H1 (cell line): ENCODE results near the gene HORMAD2. TPM values are rescaled to one million over a fixed set of nuclear protein-coding genes. Genes with fewer than 3 reads are reported as not detected.

Experiments used
- CTCF ChIA-PET: fragments of 300-600 bp; sonication (Branson Sonifier 250); formaldehyde crosslinking; loops from one replicate; lab custom pipeline; 2021; ENCODE audit not compliant: partially characterized antibody; lab: Charles Lee
- POLR2A ChIA-PET: fragments of 300-600 bp; sonication (Branson Sonifier 250); formaldehyde crosslinking; loops from one replicate; lab custom pipeline; 2021; ENCODE audit warnings: inconsistent platforms; ENCODE audit not compliant: partially characterized antibody; lab: Charles Lee
- DNase-seq, 2 experiments: peaks; one replicate each; pipeline versions ENCODE4 v3.0.0 to v3.0.0-alpha.2; 2010 to 2022; ENCODE audit warnings: low spot score in 2 of 2, low read depth in 1 of 2, mixed read lengths in 1 of 2
- FAIRE-seq: peaks from 2 replicates; lab custom pipeline; 2011; peaks lifted over from hg19 to GRCh38; lab: Jason Lieb, UNC
- H2AFZ ChIP-seq: 2 replicates; pipeline ENCODE4 v1.8.1; 2012; ENCODE audit warnings: low read length, inconsistent platforms
- H2AK5ac ChIP-seq: 2 replicates; pipeline ENCODE4 v1.6.1; 2013; ENCODE audit warnings: low read depth, low read length
- H2BK120ac ChIP-seq: replicated peaks from 2 replicates; pipeline ENCODE3; 2013; ENCODE audit warnings: low read depth, low read length, inconsistent platforms
- H2BK12ac ChIP-seq: 2 replicates; pipeline ENCODE4 v1.6.1; 2013; ENCODE audit warnings: low read depth, low read length
- H2BK15ac ChIP-seq: 2 replicates; pipeline ENCODE4 v1.6.1; 2013; ENCODE audit warnings: low read length
- H2BK20ac ChIP-seq: 2 replicates; pipeline ENCODE4 v1.6.1; 2013; ENCODE audit warnings: low read length
- H2BK5ac ChIP-seq: 2 replicates; pipeline ENCODE4 v1.6.1; 2013; ENCODE audit warnings: low read depth, low read length
- H3K14ac ChIP-seq: 2 replicates; pipeline ENCODE4 v1.6.1; 2013; ENCODE audit warnings: inconsistent platforms; ENCODE audit not compliant: insufficient read length
- H3K18ac ChIP-seq: 2 replicates; pipeline ENCODE4 v1.6.1; 2013; ENCODE audit warnings: low read length; ENCODE audit errors: extremely low read depth
- H3K23ac ChIP-seq: 2 replicates; pipeline ENCODE4 v1.6.1; 2013; ENCODE audit warnings: inconsistent platforms; ENCODE audit not compliant: insufficient read length
- H3K23me2 ChIP-seq: 2 replicates; pipeline ENCODE4 v1.6.1; 2013; ENCODE audit warnings: low read depth, low read length
- H3K27ac ChIP-seq: 2 replicates; pipeline ENCODE4 v1.6.1; 2011; ENCODE audit warnings: low read depth, low read length, inconsistent platforms
- H3K27me3 ChIP-seq, 4 experiments: replicated peaks in 1 of 4; 1 replicate in 1 of 4; 2 replicates in 3 of 4; pipeline versions ENCODE4 v1.6.1 to v1.8.1; 2011 to 2013; ENCODE audit warnings: low read length in 3 of 4, mild to moderate bottlenecking in 3 of 4, inconsistent platforms in 2 of 4, mixed read lengths in 2 of 4, moderate library complexity in 1 of 4; ENCODE audit not compliant: control insufficient read depth in 3 of 4, insufficient read depth in 3 of 4; ENCODE audit errors: extremely low read depth in 1 of 4
- H3K36me3 ChIP-seq, 4 experiments: 2 replicates each; pipeline versions ENCODE4 v1.6.1 to v1.8.1; 2011 to 2013; ENCODE audit warnings: mild to moderate bottlenecking in 4 of 4, low read length in 3 of 4, moderate library complexity in 2 of 4, control low read depth in 1 of 4, inconsistent platforms in 1 of 4; ENCODE audit not compliant: insufficient read depth in 4 of 4, control insufficient read depth in 2 of 4
- H3K4ac ChIP-seq: replicated peaks from 2 replicates; pipeline ENCODE3; 2013; ENCODE audit warnings: low read length, low read depth, mixed read lengths, inconsistent platforms; ENCODE audit not compliant: insufficient read length
- H3K4me1 ChIP-seq, 4 experiments: replicated peaks in 1 of 4; 1 replicate in 1 of 4; 2 replicates in 3 of 4; pipeline versions ENCODE4 v1.6.1 to v1.8.1; 2011 to 2013; ENCODE audit warnings: low read length in 3 of 4, inconsistent platforms in 2 of 4, mixed read lengths in 1 of 4; ENCODE audit not compliant: insufficient read depth in 4 of 4, control insufficient read depth in 3 of 4
- H3K4me2 ChIP-seq, 2 experiments: 2 replicates each; pipeline versions ENCODE4 v1.6.1 to v1.8.1; 2011 to 2013; ENCODE audit warnings: low read depth in 2 of 2, low read length in 2 of 2, control low read depth in 1 of 2, inconsistent platforms in 1 of 2, mild to moderate bottlenecking in 1 of 2; ENCODE audit not compliant: insufficient read depth in 1 of 2
- H3K4me3 ChIP-seq, 4 experiments: fragments of 200-600, 300-600 bp in 1 of 4; sonication (generic), shearing (Covaris generic), sonication (Bioruptor Twin) in 1 of 4; 2 replicates each; pipeline versions ENCODE4 v1.5.1 to v1.8.1; 2011 to 2016; ENCODE audit warnings: low read length in 4 of 4, low read depth in 3 of 4, control low read depth in 2 of 4, inconsistent platforms in 2 of 4, mild to moderate bottlenecking in 2 of 4, mixed read lengths in 1 of 4, moderate library complexity in 1 of 4; ENCODE audit not compliant: insufficient read depth in 2 of 4; ENCODE audit errors: extremely low read depth in 1 of 4
- H3K56ac ChIP-seq: replicated peaks from 2 replicates; pipeline ENCODE3; 2013; ENCODE audit warnings: low read depth, mild to moderate bottlenecking, mixed read lengths, low read length, inconsistent platforms; ENCODE audit not compliant: insufficient read length
- H3K79me1 ChIP-seq: 2 replicates; pipeline ENCODE4 v1.6.1; 2013; ENCODE audit warnings: low read depth, low read length, control low read depth
- H3K79me2 ChIP-seq, 2 experiments: 2 replicates each; pipeline versions ENCODE4 v1.6.1 to v1.8.1; 2012 to 2013; ENCODE audit warnings: low read length in 2 of 2, mild to moderate bottlenecking in 2 of 2, inconsistent platforms in 1 of 2; ENCODE audit not compliant: insufficient read depth in 2 of 2, control insufficient read depth in 1 of 2
- H3K9ac ChIP-seq, 4 experiments: replicated peaks in 1 of 4; 1 replicate in 1 of 4; 2 replicates in 3 of 4; pipeline versions ENCODE4 v1.6.1 to v1.8.1; 2011 to 2013; ENCODE audit warnings: low read depth in 3 of 4, low read length in 3 of 4, control low read depth in 2 of 4, mild to moderate bottlenecking in 2 of 4, moderate library complexity in 2 of 4, inconsistent platforms in 1 of 4; ENCODE audit errors: extremely low read depth in 1 of 4
- H3K9me3 ChIP-seq, 2 experiments: 2 replicates each; pipeline versions ENCODE4 v1.6.1 to v1.8.1; 2012 to 2013; ENCODE audit warnings: mild to moderate bottlenecking in 2 of 2, moderate library complexity in 2 of 2, control low read depth in 1 of 2, inconsistent platforms in 1 of 2, low read depth in 1 of 2, low read length in 1 of 2, mixed read lengths in 1 of 2; ENCODE audit not compliant: insufficient read depth in 2 of 2
- H4K20me1 ChIP-seq, 2 experiments: replicated peaks in 1 of 2; 2 replicates each; pipeline versions ENCODE3 to v1.8.1; 2011 to 2013; ENCODE audit warnings: inconsistent platforms in 2 of 2, low read length in 2 of 2, mild to moderate bottlenecking in 1 of 2; ENCODE audit not compliant: insufficient read depth in 2 of 2, control insufficient read depth in 1 of 2
- H4K5ac ChIP-seq: 2 replicates; pipeline ENCODE4 v1.6.1; 2013; ENCODE audit warnings: low read length, low read depth, mixed read lengths, inconsistent platforms; ENCODE audit not compliant: insufficient read length
- H4K8ac ChIP-seq: 2 replicates; pipeline ENCODE4 v1.8.0; 2013; ENCODE audit warnings: mild to moderate bottlenecking, moderate library complexity, low read length, inconsistent platforms; ENCODE audit not compliant: insufficient read depth; ENCODE audit errors: extremely low read depth
- H4K91ac ChIP-seq: replicated peaks from 2 replicates; pipeline ENCODE3; 2013; ENCODE audit warnings: low read length, mixed read lengths, inconsistent platforms; ENCODE audit not compliant: insufficient read length
- ASH2L ChIP-seq: fragments of 200-600, 300-600 bp; sonication (generic); IDR thresholded peaks from one replicate; pipeline ENCODE4 v1.7.1; 2017; ENCODE audit warnings: low read length
- BCL11A ChIP-seq, 2 experiments: IDR thresholded peaks; one replicate each; pipeline ENCODE4 v1.6.1; 2011; ENCODE audit warnings: low read depth in 2 of 2, low read length in 2 of 2, mild to moderate bottlenecking in 2 of 2
- CBX5 ChIP-seq: fragments of 300-800, 300-1000 bp; sonication (generic); IDR thresholded peaks from 2 replicates; pipeline ENCODE4 v1.7.1; 2016; ENCODE audit warnings: antibody characterized with exemption, low read length, low read depth
- CEBPB ChIP-seq: IDR thresholded peaks from 2 replicates; pipeline ENCODE4 v1.6.1; 2012; ENCODE audit warnings: low read depth, low read length
- CREB1 ChIP-seq: IDR thresholded peaks from 2 replicates; pipeline ENCODE4 v1.6.1; 2012; ENCODE audit warnings: inconsistent platforms
- EGR1 ChIP-seq: IDR thresholded peaks from 2 replicates; pipeline ENCODE4 v1.6.1; 2011; ENCODE audit warnings: low read depth, low read length, borderline replicate concordance
- FOSL1 ChIP-seq: IDR thresholded peaks from 2 replicates; pipeline ENCODE4 v1.6.1; 2011; ENCODE audit warnings: mild to moderate bottlenecking, low read depth, low read length, moderate library complexity; ENCODE audit not compliant: insufficient read depth
- GABPA ChIP-seq: IDR thresholded peaks from 2 replicates; pipeline ENCODE4 v1.6.1; 2011; ENCODE audit warnings: mild to moderate bottlenecking, low read length, moderate library complexity, borderline replicate concordance; ENCODE audit not compliant: insufficient read depth
- KDM1A ChIP-seq: fragments of 200-600, 300-600 bp; sonication (generic); IDR thresholded peaks from 2 replicates; pipeline ENCODE4 v1.7.1; 2016; ENCODE audit warnings: mild to moderate bottlenecking, low read length, borderline replicate concordance
- KDM4A ChIP-seq: IDR thresholded peaks from one replicate; pipeline ENCODE4 v1.7.1; 2012; ENCODE audit warnings: low read depth, mild to moderate bottlenecking, moderate library complexity, low read length, inconsistent platforms; ENCODE audit not compliant: severe bottlenecking
- NRF1 ChIP-seq: IDR thresholded peaks from 2 replicates; pipeline ENCODE4 v1.6.1; 2011; ENCODE audit warnings: mild to moderate bottlenecking, low read depth, low read length, improper control_type of control experiment
- RFX5 ChIP-seq: IDR thresholded peaks from 2 replicates; pipeline ENCODE4 v1.6.1; 2011; ENCODE audit warnings: low read depth, low read length, improper control_type of control experiment, borderline replicate concordance
- SRF ChIP-seq: IDR thresholded peaks from 2 replicates; pipeline ENCODE4 v1.6.1; 2011; ENCODE audit warnings: mild to moderate bottlenecking, low read depth, low read length, moderate library complexity
- TCF12 ChIP-seq: IDR thresholded peaks from 2 replicates; pipeline ENCODE4 v1.6.1; 2011; ENCODE audit warnings: low read depth, mild to moderate bottlenecking, low read length
- WGBS, 2 experiments: shearing (Covaris generic) in 1 of 2; methylation state at CpG; one replicate each; pipeline versions ENCODE4 v1.1.6 to v1.1.7; 2013 to 2015; ENCODE audit warnings: low lambda C conversion rate in 2 of 2, mixed read lengths in 2 of 2, inconsistent platforms in 1 of 2, low coverage in 1 of 2, missing lambda C conversion rate in 1 of 2; ENCODE audit not compliant: insufficient replicate concordance in 2 of 2, insufficient coverage in 1 of 2, insufficient read length in 1 of 2; ENCODE audit errors: extremely low coverage in 1 of 2, missing lambda C conversion rate in 1 of 2; 5-methylcytosine and 5-hydroxymethylcytosine counted together
- polyA plus RNA-seq, 7 experiments: library from polyadenylated mRNA; depleted of rRNA in 3 of 7; stranded (reverse) in 5 of 7; unstranded in 2 of 7; fragments of >200 nt in 5 of 7; fragments of 200-250 nt in 2 of 7; gene quantifications; 1 replicate in 5 of 7; 2 replicates in 1 of 7; 4 replicates in 1 of 7; pipeline versions ENCODE4 v1.2.1 to v1.2.3, GENCODE V29; 2011 to 2013; ENCODE audit warnings: missing spikeins in 2 of 7, mixed read lengths in 2 of 7
- total RNA-seq: library from RNA; stranded (reverse); fragmentation: NEBNext Ultra II Directional; extraction: Animal tissue kit (Norgen Biotek cat#: 25700); gene quantifications from 2 replicates; pipeline ENCODE4 v1.2.1, GENCODE V29; 2021

Gene HORMAD2
- total and polyA plus RNA-seq, 2 of the 8 experiments (the other 6 are each of a cell fraction or from before 2014, with no cell fraction given): 0.03 TPM; not detected in 1

- POLR2A ChIA-PET: interaction anchor here (0.9 kb wide), 1 partner anchor 52 kb away, joined by 3 read pairs; no protein-coding TSS in a partner anchor
- Histone ChIP-seq H3K36me3 (no peaks in the 10 kb centered on the region), H3K4me3 (no peak overlapping the region), H3K56ac (no peak overlapping the region), H3K4me2 (no peak overlapping the region), H3K27me3 (no peaks in the 10 kb centered on the region; a peak in 1 of 7 replicates), H4K8ac (no peak overlapping the region), H3K79me1 (no peaks in the 10 kb centered on the region), H2AK5ac (peak overlapping the region; percentile 67; the same call in 1 of the 2 replicates), H4K20me1 (no peaks in the 10 kb centered on the region), H3K23me2 (no peaks in the 10 kb centered on the region), H2BK15ac (no peak overlapping the region), H2AFZ (no peak overlapping the region), H3K4ac (no peak overlapping the region), H2BK5ac (no peak overlapping the region), H2BK12ac (0 out of 2 replicates have a peak overlapping the region, but pooled peaks have one; percentile 32), H3K9me3 (no peaks in the 10 kb centered on the region), H4K5ac (no peak overlapping the region), H4K91ac (no peak overlapping the region), H3K9ac (no peak overlapping the region), H3K27ac (no peak overlapping the region), H3K4me1 (peaks cover 6 to 20% (median 11%) of the 10 kb centered on the region in 4 experiments; a peak in 6 of 7 replicates), H3K23ac (no peak overlapping the region), H3K79me2 (no peaks in the 10 kb centered on the region), H3K14ac (no peak overlapping the region), H3K18ac (no peak overlapping the region), H2BK20ac (no peak overlapping the region), H2BK120ac (no peak overlapping the region)
- 91% methylated on average over 3 of the region's 3 CpGs; no CpG with 5 or more reads in 1 of the 2 experiments for WGBS, 2 experiments
- DNase-seq (no peak), FAIRE-seq (no peak)
- CTCF ChIA-PET: interaction anchor here (1.3 kb wide), 1 partner anchor 568 kb away, joined by 3 read pairs; no protein-coding TSS in a partner anchor
- TF ChIP-seq KDM4A: no peak
- no peak for TF ChIP-seq GABPA
- TF ChIP-seq RFX5: no peak
- no peak for TF ChIP-seq TCF12
- TF ChIP-seq NRF1: no peak
- no peak for TF ChIP-seq SRF
- TF ChIP-seq CEBPB: no peak
- TF ChIP-seq ASH2L: no peak
- no peak for TF ChIP-seq EGR1
- TF ChIP-seq BCL11A (IDR thresholded peaks at IDR 0.05; ENCODE audit: low read depth in 2 of 2, low read length in 2 of 2): no peak
- no peak for TF ChIP-seq FOSL1
- no peak for TF ChIP-seq CBX5
- TF ChIP-seq CREB1: no peak
- TF ChIP-seq KDM1A: no peak
These were observed 112.9 kb downstream of the HORMAD2 start for GRCh38 chr22:30193031-30193775.
